GM21737 (cell line): ENCODE data around the gene C1orf185.
"Not testable (repeated sequence)": the region's sequence is repeated elsewhere in the genome, so short reads cannot be mapped to it uniquely, and the experiment has no call there.

Experiments used
- ATAC-seq: cut with Tn5 transposase; IDR thresholded peaks from one replicate; pipeline ENCODE4 v1.9.1; 2021; ENCODE audit warnings: mild to moderate bottlenecking, moderate library complexity; ENCODE audit not compliant: unreplicated experiment

Gene C1orf185

DNA sequence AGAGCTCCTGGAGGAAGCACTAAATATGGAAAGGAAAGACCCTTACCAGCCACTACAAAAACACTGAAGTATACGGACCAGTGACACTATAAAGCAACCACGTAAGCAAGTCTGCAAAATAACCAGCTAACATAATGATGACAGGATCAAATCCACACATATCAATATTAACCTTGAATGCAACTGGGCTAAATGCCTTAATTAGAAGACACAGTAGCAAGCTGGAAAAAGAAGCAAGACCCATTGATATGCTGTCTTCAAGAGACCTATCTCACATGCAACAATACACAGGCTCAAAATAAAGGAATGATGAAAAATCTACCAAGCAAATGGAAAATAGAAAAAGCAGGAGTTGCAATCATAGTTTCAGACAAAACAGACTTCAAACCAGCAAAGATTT, 31.0 kb downstream of the C1orf185 start:
- no peak for ATAC-seq

- ATAC-seq, result not testable (repeated sequence)
Measured at GRCh38 chr1:51137696-51138095, 35.7 kb downstream of the C1orf185 start.

- no peak for ATAC-seq
Measured at GRCh38 chr1:51139474-51139873, 37.4 kb downstream of the C1orf185 start.

- no peak for ATAC-seq
Measured at GRCh38 chr1:51147394-51147793, 45.4 kb downstream of the C1orf185 start.

- ATAC-seq, result no peak
Measured at GRCh38 chr1:51154776-51155175, 52.7 kb downstream of the C1orf185 start.

DNA sequence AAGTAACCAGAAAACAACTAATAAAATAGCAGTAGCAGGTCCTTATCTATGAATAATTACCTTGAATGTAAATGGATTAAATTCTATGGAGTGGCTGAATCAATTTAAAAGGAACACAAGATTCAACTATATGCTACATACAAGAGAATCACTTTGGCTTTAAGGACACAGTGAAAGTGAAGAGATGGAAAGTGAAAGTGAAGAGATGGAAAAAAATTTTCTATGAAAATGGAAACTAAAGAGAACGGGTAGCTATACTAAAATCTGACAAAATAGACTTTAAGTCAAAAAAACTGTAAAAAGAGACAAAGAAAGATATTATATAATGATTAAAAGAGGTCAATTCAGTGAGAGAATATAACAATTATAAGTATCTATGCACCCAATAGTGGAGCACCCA, 54.7 kb downstream of the C1orf185 start:
- ATAC-seq, result no peak

- ATAC-seq, result no peak
Measured at GRCh38 chr1:51157395-51157794, 55.4 kb downstream of the C1orf185 start.

- no peak for ATAC-seq
Measured at GRCh38 chr1:51158263-51158662, 56.2 kb downstream of the C1orf185 start.

- not testable (repeated sequence) for ATAC-seq
Measured at GRCh38 chr1:51162560-51162959, 60.5 kb downstream of the C1orf185 start.

DNA sequence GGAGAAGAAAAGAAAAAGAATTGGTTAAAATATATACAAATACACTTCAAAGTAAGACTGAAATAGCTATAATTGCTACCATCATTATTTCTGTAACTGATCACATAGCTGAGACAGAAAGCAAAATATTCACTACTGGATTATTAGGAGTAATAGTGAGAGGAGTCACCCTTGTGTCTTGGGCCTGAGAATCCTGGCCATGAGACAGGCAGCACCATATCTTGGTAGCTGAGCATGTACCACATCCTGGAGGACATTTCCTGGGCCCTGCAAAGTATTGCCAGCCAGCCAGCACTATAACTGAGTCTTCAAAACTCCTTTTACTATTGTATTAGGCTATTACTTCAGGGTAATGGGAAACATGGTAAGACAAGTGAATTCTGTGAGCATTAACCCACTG, 63.5 kb downstream of the C1orf185 start:
- ATAC-seq, result no peak

- no peak for ATAC-seq
Measured at GRCh38 chr1:51168266-51168845, 66.3 kb downstream of the C1orf185 start.

- ATAC-seq, result no peak
Measured at GRCh38 chr1:51168936-51169335, 66.9 kb downstream of the C1orf185 start.

DNA sequence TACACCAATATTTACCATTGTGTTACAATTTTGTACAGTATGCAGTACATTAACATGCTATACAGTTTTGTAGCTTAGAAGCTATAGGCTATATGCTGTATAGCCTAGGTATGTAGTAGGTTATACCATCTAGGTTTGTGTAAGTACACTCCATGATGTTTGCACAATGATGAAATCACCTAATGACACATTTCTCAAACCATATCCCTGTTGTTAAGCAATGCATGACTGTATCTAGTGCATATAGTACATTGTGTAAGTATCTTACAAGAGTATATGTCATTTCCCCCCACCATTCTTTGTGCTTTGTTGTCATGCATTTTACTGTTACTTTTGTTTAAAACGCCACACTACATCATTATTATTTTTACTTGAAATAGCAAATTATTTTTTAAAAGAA, 68.3 kb downstream of the C1orf185 start:
- ATAC-seq, result no peak

DNA sequence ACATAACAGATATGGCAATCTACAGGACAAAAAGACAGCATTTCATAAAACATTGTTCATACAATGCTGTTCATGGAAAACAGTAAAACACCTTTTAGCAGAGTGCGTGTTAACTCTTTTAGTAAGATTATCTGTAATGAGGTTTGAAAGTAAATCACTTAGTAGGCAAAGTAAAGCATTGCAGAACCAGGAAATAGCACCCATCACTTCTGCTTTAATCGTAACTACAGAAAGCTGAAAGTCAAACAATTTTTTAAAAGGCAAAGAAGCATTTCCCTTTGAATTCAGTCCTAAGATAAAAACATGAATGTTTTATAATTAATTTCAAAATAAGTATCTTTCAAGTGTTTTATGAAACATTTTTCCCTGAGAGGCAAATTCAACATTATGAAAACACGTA, 70.8 kb downstream of the C1orf185 start:
- ATAC-seq, result no peak

GRCh38 chr1:51175278-51175677, 73.2 kb downstream of the C1orf185 start:
- no peak for ATAC-seq

DNA sequence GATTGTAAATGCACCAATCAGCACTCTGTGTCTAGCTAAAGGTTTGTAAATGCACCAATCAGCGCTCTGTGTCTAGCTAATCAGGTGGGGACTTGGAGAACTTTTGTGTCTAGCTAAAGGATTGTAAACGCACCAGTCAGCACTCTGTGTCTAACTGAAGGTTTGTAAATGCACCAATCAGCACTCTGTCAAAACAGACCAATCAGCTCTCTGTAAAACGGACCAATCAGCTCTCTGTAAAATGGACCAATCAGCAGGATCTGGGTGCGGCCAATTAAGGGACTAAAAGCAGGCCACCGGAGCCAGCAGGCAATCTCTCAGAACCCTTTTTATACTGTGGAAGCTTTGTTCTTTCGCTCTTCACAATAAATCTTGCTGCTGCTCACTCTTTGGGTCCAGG, 76.0 kb downstream of the C1orf185 start:
- ATAC-seq, result not testable (repeated sequence)

GRCh38 chr1:51188230-51188629, 86.2 kb downstream of the C1orf185 start:
- no peak for ATAC-seq

GRCh38 chr1:51189421-51190073, 87.5 kb downstream of the C1orf185 start:
- no peak for ATAC-seq

GRCh38 chr1:51190961-51191360, 88.9 kb downstream of the C1orf185 start:
- no peak for ATAC-seq

GRCh38 chr1:51192213-51192843, 90.3 kb downstream of the C1orf185 start:
- no peak for ATAC-seq

GRCh38 chr1:51193564-51193963, 91.5 kb downstream of the C1orf185 start:
- no peak for ATAC-seq
